Esophagus muscularis mucosa (tissue), 4 donors: Measurements from ENCODE around the gene MGAT4A. TPM values are rescaled to one million over a fixed set of nuclear protein-coding genes. Genes with fewer than 3 reads are reported as not detected.
A peak's percentile ranks its signal among the peaks of the same experiment; 100 is the strongest.
"Not testable (repeated sequence)": the region's sequence is repeated elsewhere in the genome, so short reads cannot be mapped to it uniquely, and the experiment has no call there.

Source experiments
- DNase-seq: peaks from one replicate; pipeline ENCODE4 v3.0.0-alpha.2; 2017; ENCODE audit errors: extremely low spot score
- H3K27ac ChIP-seq, 4 donors: fragments of 200-600 bp; sonication (generic); replicated peaks in 1 of 4; 1 replicate in 3 of 4; 2 replicates in 1 of 4; pipeline ENCODE4 v1.5.1; 2016 to 2019; ENCODE audit warnings: mild to moderate bottlenecking in 1 of 4
- H3K27me3 ChIP-seq, 4 donors: fragments of 200-600 bp; sonication (generic); one replicate each; pipeline versions ENCODE4 v1.5.1 to v1.6.0; 2016 to 2019
- H3K36me3 ChIP-seq, 4 donors: fragments of 200-600 bp; sonication (generic); one replicate each; pipeline ENCODE4 v1.5.1; 2016 to 2019
- H3K4me1 ChIP-seq, 4 donors: fragments of 200-600 bp; sonication (generic); one replicate each; pipeline ENCODE4 v1.5.1; 2016 to 2019
- H3K4me3 ChIP-seq, 4 donors: fragments of 200-600 bp; sonication (generic); 1 replicate in 2 of 4; 2 replicates in 2 of 4; pipeline ENCODE4 v1.5.1; 2016 to 2019; ENCODE audit warnings: mild to moderate bottlenecking in 4 of 4, moderate library complexity in 1 of 4
- H3K9me3 ChIP-seq, 4 donors: fragments of 200-600 bp; sonication (generic); 1 replicate in 3 of 4; 2 replicates in 1 of 4; pipeline ENCODE4 v1.5.1; 2016 to 2019
- EP300 ChIP-seq: sonication (generic); formaldehyde crosslinking; IDR thresholded peaks from one replicate; pipeline ENCODE4 v1.6.1; 2017; ENCODE audit warnings: antibody characterized with exemption
- POLR2A ChIP-seq: fragments of 450-650 bp; IDR thresholded peaks from one replicate; pipeline ENCODE4 v1.6.1; 2017; ENCODE audit warnings: antibody characterized with exemption, moderate library complexity, mild to moderate bottlenecking, low read depth
- POLR2AphosphoS5 ChIP-seq, 2 donors: sonication (generic); formaldehyde crosslinking; IDR thresholded peaks; one replicate each; pipeline ENCODE4 v1.6.1; 2017; ENCODE audit warnings: antibody characterized with exemption in 2 of 2
- WGBS: methylation state at CpG from one replicate; pipeline ENCODE4 v1.1.5; 2018; 5-methylcytosine and 5-hydroxymethylcytosine counted together
- intact Hi-C: fragments of 100-400 bp; cut with DNase I; formaldehyde crosslinking; loops from one replicate; pipeline ENCODE4 v1.15.1; 2023
- total RNA-seq, 4 donors: library from RNA; depleted of rRNA; stranded (reverse); fragments of >200 nt; gene quantifications; one replicate each; pipeline versions ENCODE4 v1.1.0 to v1.2.1, GENCODE V29; 2016
- TF ChIP-seq, protein P1 (sequence below), 3 experiments: fragments of 200-600 bp in 2 of 3; fragments of 450-650 bp in 1 of 3; sonication (generic) in 2 of 3; IDR thresholded peaks; one replicate each; pipeline ENCODE4 v1.5.1; 2017 to 2019; ENCODE audit warnings: antibody characterized with exemption in 3 of 3, mild to moderate bottlenecking in 2 of 3, moderate library complexity in 1 of 3

Gene MGAT4A
- total RNA-seq, 4 donors from 2014 or later: 9.9 to 21.4 (median 15.2) TPM

DNA sequence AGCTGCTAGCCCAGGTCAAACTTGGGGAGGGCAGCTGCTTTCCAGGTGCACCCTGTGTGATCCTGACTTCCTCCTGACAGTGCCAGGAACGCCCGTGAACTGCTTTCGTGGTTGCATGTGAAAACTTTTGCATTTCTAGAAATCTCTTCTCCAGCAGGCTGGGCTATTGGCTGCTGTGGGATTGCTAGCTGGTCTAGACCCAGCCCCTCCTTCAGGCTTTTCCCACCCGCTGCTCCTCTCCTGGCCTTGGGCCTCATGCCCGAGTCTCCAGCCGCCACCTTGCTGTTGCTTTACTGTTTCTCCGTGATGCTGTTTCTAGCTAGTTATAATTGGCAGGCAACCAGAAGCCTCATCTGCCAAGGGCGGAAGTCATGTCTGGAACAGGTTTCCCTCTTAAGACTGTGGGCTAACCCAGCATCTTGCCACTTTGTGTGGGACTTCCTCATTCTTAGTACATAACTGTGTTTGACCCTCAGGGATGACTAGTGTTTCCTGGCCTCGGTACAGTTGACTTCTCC, 27.0 kb upstream of the MGAT4A start:
- Histone ChIP-seq H3K27me3 (no peaks in the 10 kb centered on the region), H3K4me1 (peaks cover 7 to 19% (median 10%) of the 10 kb centered on the region in 4 donors), H3K4me3 (no peak overlapping the region), H3K36me3 (no peaks in the 10 kb centered on the region), H3K27ac (peak overlapping the region in 3 of 4 donors; percentile 24 to 61 (median 30)), H3K9me3 (no peaks in the 10 kb centered on the region)
- WGBS: 30% methylated on average over 9 of the region's 9 CpGs
- no peak for TF ChIP-seq EP300
- TF ChIP-seq POLR2AphosphoS5 (IDR thresholded peaks at IDR 0.05): peak; percentile 55 to 69
- TF ChIP-seq, protein P1, sequence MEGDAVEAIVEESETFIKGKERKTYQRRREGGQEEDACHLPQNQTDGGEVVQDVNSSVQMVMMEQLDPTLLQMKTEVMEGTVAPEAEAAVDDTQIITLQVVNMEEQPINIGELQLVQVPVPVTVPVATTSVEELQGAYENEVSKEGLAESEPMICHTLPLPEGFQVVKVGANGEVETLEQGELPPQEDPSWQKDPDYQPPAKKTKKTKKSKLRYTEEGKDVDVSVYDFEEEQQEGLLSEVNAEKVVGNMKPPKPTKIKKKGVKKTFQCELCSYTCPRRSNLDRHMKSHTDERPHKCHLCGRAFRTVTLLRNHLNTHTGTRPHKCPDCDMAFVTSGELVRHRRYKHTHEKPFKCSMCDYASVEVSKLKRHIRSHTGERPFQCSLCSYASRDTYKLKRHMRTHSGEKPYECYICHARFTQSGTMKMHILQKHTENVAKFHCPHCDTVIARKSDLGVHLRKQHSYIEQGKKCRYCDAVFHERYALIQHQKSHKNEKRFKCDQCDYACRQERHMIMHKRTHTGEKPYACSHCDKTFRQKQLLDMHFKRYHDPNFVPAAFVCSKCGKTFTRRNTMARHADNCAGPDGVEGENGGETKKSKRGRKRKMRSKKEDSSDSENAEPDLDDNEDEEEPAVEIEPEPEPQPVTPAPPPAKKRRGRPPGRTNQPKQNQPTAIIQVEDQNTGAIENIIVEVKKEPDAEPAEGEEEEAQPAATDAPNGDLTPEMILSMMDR (IDR thresholded peaks at IDR 0.05): no peak
- TF ChIP-seq POLR2A: no peak
- no peak for DNase-seq
- intact Hi-C loops: no loop called here

DNA sequence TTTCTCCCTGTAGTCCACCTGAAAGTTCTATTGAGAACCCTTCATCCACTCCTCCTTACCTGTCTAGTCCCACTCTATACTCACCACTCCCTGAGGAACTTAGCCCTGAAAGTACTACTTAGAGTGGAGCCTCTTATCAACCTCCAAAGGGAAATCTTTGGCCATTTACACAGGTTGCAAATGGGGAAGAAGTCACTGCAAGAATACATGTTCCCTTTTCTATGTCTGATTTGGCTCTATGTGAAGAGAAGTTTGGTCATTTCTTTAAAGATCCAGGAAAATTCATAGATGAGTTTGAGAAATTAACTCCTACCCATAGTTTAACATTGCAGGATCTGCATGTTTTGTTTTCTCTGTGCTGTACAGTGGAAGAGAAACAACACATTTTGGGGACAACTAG, 22.9 kb upstream of the MGAT4A start:
- no peaks in the 10 kb centered on the region for H3K9me3 ChIP-seq
- intact Hi-C loops: no loop called here
- no peak overlapping the region for H3K27ac ChIP-seq
- peaks cover 7 to 11% (median 10%) of the 10 kb centered on the region in 4 donors for H3K4me1 ChIP-seq
- H3K27me3 ChIP-seq: no peaks in the 10 kb centered on the region
- H3K4me3 ChIP-seq: no peak overlapping the region
- H3K36me3 ChIP-seq: no peaks in the 10 kb centered on the region
- no peak for DNase-seq
- no peak for TF ChIP-seq POLR2A
- TF ChIP-seq, protein P1 (IDR thresholded peaks at IDR 0.05): no peak

DNA sequence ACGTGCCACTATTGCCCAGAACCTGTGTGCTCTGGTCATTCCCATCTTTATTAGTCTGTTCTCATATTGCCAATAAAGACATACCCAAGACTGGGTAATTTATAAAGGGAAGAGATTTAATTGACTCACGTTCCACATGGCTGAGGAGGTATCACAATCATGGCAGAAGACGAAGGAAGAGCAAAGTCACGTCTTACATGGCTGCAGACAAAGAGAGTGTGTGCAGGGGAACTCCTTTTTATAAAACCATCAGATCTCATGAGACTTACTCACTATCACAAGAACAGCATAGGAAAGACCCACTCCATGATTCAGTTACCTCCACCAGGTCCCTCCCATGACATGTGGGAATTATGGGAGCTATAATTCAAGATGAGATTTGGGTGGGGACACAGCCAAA, 21.8 kb upstream of the MGAT4A start:
- H3K27ac ChIP-seq, DNase-seq, H3K9me3 ChIP-seq, H3K4me1 ChIP-seq, H3K4me3 ChIP-seq, H3K36me3 ChIP-seq, intact Hi-C loops, H3K27me3 ChIP-seq: not testable (repeated sequence)
- 86% methylated on average over 4 of the region's 4 CpGs for WGBS

DNA sequence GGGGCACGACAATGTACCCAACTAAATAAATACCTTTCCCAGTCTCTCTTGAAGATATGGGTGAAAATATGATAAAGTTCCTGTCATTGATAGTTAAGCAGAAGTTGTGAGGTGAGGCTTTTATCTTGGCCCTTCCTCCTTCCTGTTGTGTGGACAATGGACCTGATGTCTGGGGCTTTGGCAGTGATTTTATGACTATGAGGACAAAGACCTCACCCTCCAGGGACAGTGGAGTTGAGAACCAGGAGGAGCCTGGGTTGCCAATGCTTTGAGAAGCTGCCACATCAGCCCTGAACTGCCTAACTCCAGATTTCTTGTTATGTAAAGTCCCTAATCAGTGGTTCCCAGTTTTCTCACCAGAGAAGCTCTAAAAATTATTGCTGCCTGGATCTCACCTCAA, 20.8 kb upstream of the MGAT4A start:
- intact Hi-C loops: no loop called here
- Histone ChIP-seq H3K36me3 (no peaks in the 10 kb centered on the region), H3K27me3 (no peaks in the 10 kb centered on the region), H3K4me3 (no peak overlapping the region), H3K4me1 (no peaks in the 10 kb centered on the region), H3K9me3 (no peaks in the 10 kb centered on the region), H3K27ac (no peak overlapping the region)
- WGBS: 77% methylated on average over 1 of the region's 1 CpG
- no peak for DNase-seq
- TF ChIP-seq, protein P1 (IDR thresholded peaks at IDR 0.05): no peak
- TF ChIP-seq EP300: no peak
- no peak for TF ChIP-seq POLR2AphosphoS5 (IDR thresholded peaks at IDR 0.05)
- no peak for TF ChIP-seq POLR2A

DNA sequence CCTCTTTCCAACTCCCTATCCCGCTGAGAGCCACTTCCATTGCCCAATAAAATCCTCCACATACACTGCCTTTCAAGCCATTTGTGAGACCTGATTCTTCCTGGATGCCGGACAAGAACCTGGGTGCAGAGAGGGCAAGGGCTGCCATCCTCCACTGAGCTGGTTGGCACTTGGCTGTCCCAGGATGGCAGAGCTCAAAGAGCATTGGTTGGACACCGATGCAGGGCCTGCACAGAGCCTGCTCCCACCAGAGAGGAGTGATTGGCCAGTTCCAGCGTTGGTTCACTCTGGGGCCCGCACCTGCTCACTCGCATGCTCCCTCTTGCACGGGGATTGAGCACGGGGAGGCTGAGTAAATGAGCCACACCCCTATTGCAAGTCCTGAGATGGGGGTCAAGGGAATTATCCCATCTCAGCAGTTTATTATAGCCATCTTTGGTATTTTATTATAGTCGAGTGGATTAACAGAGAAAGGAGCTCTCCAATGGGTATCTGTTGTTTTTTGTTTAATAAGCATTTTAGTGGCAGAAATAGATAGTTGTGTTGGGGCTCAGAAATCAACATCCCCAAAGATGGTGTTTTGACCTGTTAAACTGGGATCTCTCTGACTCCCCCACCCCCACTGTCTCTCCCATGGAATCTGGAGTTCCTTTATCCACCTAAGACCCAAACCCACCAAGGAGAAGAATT, 19.8 kb upstream of the MGAT4A start:
- DNase-seq: no peak
- intact Hi-C loops: no loop called here
- no peaks in the 10 kb centered on the region for H3K4me1 ChIP-seq
- H3K9me3 ChIP-seq: no peaks in the 10 kb centered on the region
- 94% methylated on average over 9 of the region's 9 CpGs for WGBS
- TF ChIP-seq, protein P1 (IDR thresholded peaks at IDR 0.05): no peak
- no peak for TF ChIP-seq POLR2AphosphoS5 (IDR thresholded peaks at IDR 0.05)
- TF ChIP-seq EP300: no peak
- TF ChIP-seq POLR2A: no peak
- no peaks in the 10 kb centered on the region for H3K27me3 ChIP-seq
- no peak overlapping the region for H3K27ac ChIP-seq
- H3K36me3 ChIP-seq: no peaks in the 10 kb centered on the region
- no peak overlapping the region for H3K4me3 ChIP-seq
